Suprapubic skin (tissue), 4 donors: Measurements from ENCODE around the gene RUNX1. TPM values are rescaled to one million over a fixed set of nuclear protein-coding genes. Genes with fewer than 3 reads are reported as not detected.

ENCODE experiments used
- DNase-seq, 2 donors: peaks; one replicate each; pipeline ENCODE4 v3.0.0-alpha.2; 2019; ENCODE audit warnings: low spot score in 2 of 2
- H3K27ac ChIP-seq: fragments of 200-600 bp; sonication (generic); one replicate; pipeline ENCODE4 v1.5.1; 2019
- H3K27me3 ChIP-seq: fragments of 200-600 bp; sonication (generic); one replicate; pipeline ENCODE4 v1.5.1; 2019
- H3K36me3 ChIP-seq: fragments of 200-600 bp; sonication (generic); one replicate; pipeline ENCODE4 v1.5.1; 2019
- H3K4me1 ChIP-seq: fragments of 200-600 bp; sonication (generic); one replicate; pipeline ENCODE4 v1.5.1; 2019
- H3K4me3 ChIP-seq: fragments of 200-600 bp; sonication (generic); one replicate; pipeline ENCODE4 v1.5.1; 2019; ENCODE audit warnings: mild to moderate bottlenecking
- H3K9me3 ChIP-seq: fragments of 200-600 bp; sonication (generic); one replicate; pipeline ENCODE4 v1.5.1; 2019
- CTCF ChIP-seq, 2 donors: fragments of 200-600 bp in 1 of 2; fragments of 450-650 bp in 1 of 2; sonication (generic) in 1 of 2; IDR thresholded peaks; one replicate each; pipeline ENCODE4 v1.5.1; 2016 to 2019; ENCODE audit warnings: antibody characterized with exemption in 2 of 2, mild to moderate bottlenecking in 1 of 2, moderate library complexity in 1 of 2
- EP300 ChIP-seq: sonication (generic); formaldehyde crosslinking; IDR thresholded peaks from one replicate; pipeline ENCODE4 v1.6.1; 2017; ENCODE audit warnings: antibody characterized with exemption
- POLR2A ChIP-seq, 2 donors: fragments of 450-650 bp; IDR thresholded peaks; one replicate each; pipeline ENCODE4 v1.6.1; 2017; ENCODE audit warnings: antibody characterized with exemption in 2 of 2, mild to moderate bottlenecking in 2 of 2, moderate library complexity in 2 of 2
- POLR2AphosphoS5 ChIP-seq, 3 donors: sonication (generic); formaldehyde crosslinking; IDR thresholded peaks; one replicate each; pipeline ENCODE4 v1.6.1; 2017; ENCODE audit warnings: antibody characterized with exemption in 3 of 3
- WGBS: methylation state at CpG from one replicate; pipeline ENCODE4 v1.1.5; 2018; 5-methylcytosine and 5-hydroxymethylcytosine counted together
- total RNA-seq, 4 donors: library from RNA; depleted of rRNA; stranded (reverse); fragments of >200 nt; gene quantifications; one replicate each; pipeline ENCODE4 v1.1.0, GENCODE V29; 2016

The RUNX1 gene
- total RNA-seq, 4 donors from 2014 or later: 15.4 to 26.7 (median 20.5) TPM

- WGBS: 86% methylated on average over 9 of the region's 9 CpGs
- H3K4me1 ChIP-seq: peaks cover 30% of the 10 kb centered on the region
- H3K27me3 ChIP-seq: no peaks in the 10 kb centered on the region
- H3K4me3 ChIP-seq: no peak overlapping the region
- H3K36me3 ChIP-seq: peaks cover 36% of the 10 kb centered on the region
- DNase-seq: peak in 1 of 2 donors; percentile 75
- no peaks in the 10 kb centered on the region for H3K9me3 ChIP-seq
- peak overlapping the region; percentile 91 for H3K27ac ChIP-seq
- TF ChIP-seq POLR2AphosphoS5 (IDR thresholded peaks at IDR 0.05) (no peak), EP300 (no peak), POLR2A (IDR thresholded peaks at IDR 0.05) (no peak), CTCF (IDR thresholded peaks at IDR 0.05) (no peak)
These were observed 214.8 kb downstream of the RUNX1 start for GRCh38 chr21:34834290-34834689.

GRCh38 chr21:34833465-34833864 is 215.6 kb downstream of the RUNX1 start:
- 81% methylated on average over 5 of the region's 5 CpGs for whole genome bisulfite sequencing
- H3K36me3 ChIP-seq: peaks cover 35% of the 10 kb centered on the region
- no peaks in the 10 kb centered on the region for H3K9me3 ChIP-seq
- no peaks in the 10 kb centered on the region for H3K27me3 ChIP-seq
- no peak overlapping the region for H3K27ac ChIP-seq
- TF ChIP-seq CTCF (IDR thresholded peaks at IDR 0.05) (no peak), POLR2A (IDR thresholded peaks at IDR 0.05) (no peak)
- no peak overlapping the region for H3K4me3 ChIP-seq
- H3K4me1 ChIP-seq: peaks cover 30% of the 10 kb centered on the region
- no peak for DNase-seq

- no peak for DNase-seq
- Histone ChIP-seq H3K27me3 (no peaks in the 10 kb centered on the region), H3K4me1 (peaks cover 21% of the 10 kb centered on the region), H3K36me3 (peaks cover 42% of the 10 kb centered on the region), H3K4me3 (no peak overlapping the region), H3K9me3 (no peaks in the 10 kb centered on the region), H3K27ac (no peak overlapping the region)
- TF ChIP-seq CTCF (IDR thresholded peaks at IDR 0.05) (no peak), EP300 (no peak), POLR2AphosphoS5 (IDR thresholded peaks at IDR 0.05) (no peak), POLR2A (IDR thresholded peaks at IDR 0.05) (no peak)
- 88% methylated on average over 12 of the region's 12 CpGs for WGBS
These were observed 218.5 kb downstream of the RUNX1 start for GRCh38 chr21:34830386-34831170.

- Histone ChIP-seq H3K27ac (peak overlapping the region; percentile 39), H3K36me3 (peaks cover 24% of the 10 kb centered on the region), H3K4me3 (no peak overlapping the region), H3K4me1 (peaks cover 9% of the 10 kb centered on the region), H3K27me3 (no peaks in the 10 kb centered on the region), H3K9me3 (no peaks in the 10 kb centered on the region)
- TF ChIP-seq CTCF (IDR thresholded peaks at IDR 0.05): no peak
- no peak for TF ChIP-seq EP300
- no peak for TF ChIP-seq POLR2AphosphoS5 (IDR thresholded peaks at IDR 0.05)
- no peak for DNase-seq
- 65% methylated on average over 4 of the region's 5 CpGs for WGBS
These were observed 221.5 kb downstream of the RUNX1 start for GRCh38 chr21:34827445-34828235.

GRCh38 chr21:34826836-34827235 is 222.3 kb downstream of the RUNX1 start:
- Histone ChIP-seq H3K4me1 (peaks cover 9% of the 10 kb centered on the region), H3K36me3 (peaks cover 23% of the 10 kb centered on the region), H3K27ac (no peak overlapping the region), H3K27me3 (no peaks in the 10 kb centered on the region), H3K9me3 (no peaks in the 10 kb centered on the region), H3K4me3 (no peak overlapping the region)
- TF ChIP-seq EP300: no peak
- TF ChIP-seq POLR2AphosphoS5 (IDR thresholded peaks at IDR 0.05): no peak
- no peak for TF ChIP-seq POLR2A (IDR thresholded peaks at IDR 0.05)
- TF ChIP-seq CTCF (IDR thresholded peaks at IDR 0.05): no peak
- WGBS: 90% methylated on average over 3 of the region's 3 CpGs
- DNase-seq: no peak
